Psoas muscle (tissue), 8 donors: ENCODE results near the gene FBLN5. TPM values are rescaled to one million over a fixed set of nuclear protein-coding genes. Genes with fewer than 3 reads are reported as not detected.

Experiments
- ATAC-seq, 4 donors: fragments of 200-7000 bp; cut with Tn5 transposase; one replicate each; pipeline ENCODE4 v1.9.1; 2020; ENCODE audit warnings: moderate library complexity in 3 of 4, mild to moderate bottlenecking in 2 of 4
- DNase-seq, 2 donors: peaks; one replicate each; pipeline ENCODE4 v3.0.0-alpha.2; 2020
- H3K27ac ChIP-seq: fragments of 200-600 bp; one replicate; pipeline ENCODE4 v1.8.0; 2022
- H3K27me3 ChIP-seq, 3 donors: fragments of 200-600 bp in 1 of 3; one replicate each; pipeline versions ENCODE4 v1.6.1 to v1.8.0; 2013 to 2022; ENCODE audit warnings: low read length in 2 of 3, mild to moderate bottlenecking in 2 of 3, moderate library complexity in 1 of 3; ENCODE audit not compliant: insufficient read depth in 3 of 3
- H3K36me3 ChIP-seq, 2 donors: fragments of 200-600 bp in 1 of 2; one replicate each; pipeline versions ENCODE4 v1.6.1 to v1.8.0; 2013 to 2022; ENCODE audit warnings: low read depth in 1 of 2, mild to moderate bottlenecking in 1 of 2, moderate library complexity in 1 of 2; ENCODE audit not compliant: insufficient read depth in 1 of 2
- H3K4me1 ChIP-seq: fragments of 200-600 bp; one replicate; pipeline ENCODE4 v1.8.0; 2022
- H3K4me3 ChIP-seq: fragments of 200-600 bp; one replicate; pipeline ENCODE4 v1.8.0; 2022; ENCODE audit warnings: mild to moderate bottlenecking
- H3K9me3 ChIP-seq: fragments of 200-600 bp; one replicate; pipeline ENCODE4 v1.8.0; 2022
- WGBS, 3 donors: extraction: QIAGEN DNeasy Blood & Tissue Kit; methylation state at CpG; one replicate each; pipeline versions ENCODE4 v1.1.6 to v1.1.7; 2013; 5-methylcytosine and 5-hydroxymethylcytosine counted together
- intact Hi-C, 2 donors: fragments of 100-400 bp; cut with DNase I; formaldehyde crosslinking; loops; one replicate each; pipeline versions ENCODE4 v1.11.0 to v1.14.2; 2022
- polyA plus RNA-seq, 3 donors: library from polyadenylated mRNA; stranded (reverse); fragments of 200-250 nt; gene quantifications; one replicate each; pipeline ENCODE4 v1.2.3, GENCODE V29; 2013
- total RNA-seq, 4 donors: library from RNA; stranded (reverse); fragmentation: NEBNext Ultra II Directional in 2 of 4; extraction: Animal tissue kit (Norgen Biotek cat#: 25700) in 2 of 4; gene quantifications; one replicate each; pipeline versions ENCODE4 v1.2.1 to v1.2.4, GENCODE V29; 2021 to 2023
- TF ChIP-seq, protein P1 (sequence below): fragments of 200-600 bp; IDR thresholded peaks from one replicate; pipeline ENCODE4 v1.8.0; 2022; ENCODE audit warnings: antibody characterized with exemption
- donor health status: healthy with polysubstance abuse.
- donor health status: DM: no; HTN: no; CAD: no; lungs with moderate emphysema.
- donor health status: Bipolar disorder and iron deficiency.
- donor health status: healthy.
- donor health status: DM: yes; HTN: yes; CAD: no.
- donor health status: DM: no; HTN: no; CAD: no.
- donor health status: DM: no; HTN: no; CAD: no.
- donor health status: DM: yes; HTN: yes; CAD: no.

Gene FBLN5
- total and polyA plus RNA-seq, 7 donors = 12.3 to 37.8 (median 16.7) TPM

DNA sequence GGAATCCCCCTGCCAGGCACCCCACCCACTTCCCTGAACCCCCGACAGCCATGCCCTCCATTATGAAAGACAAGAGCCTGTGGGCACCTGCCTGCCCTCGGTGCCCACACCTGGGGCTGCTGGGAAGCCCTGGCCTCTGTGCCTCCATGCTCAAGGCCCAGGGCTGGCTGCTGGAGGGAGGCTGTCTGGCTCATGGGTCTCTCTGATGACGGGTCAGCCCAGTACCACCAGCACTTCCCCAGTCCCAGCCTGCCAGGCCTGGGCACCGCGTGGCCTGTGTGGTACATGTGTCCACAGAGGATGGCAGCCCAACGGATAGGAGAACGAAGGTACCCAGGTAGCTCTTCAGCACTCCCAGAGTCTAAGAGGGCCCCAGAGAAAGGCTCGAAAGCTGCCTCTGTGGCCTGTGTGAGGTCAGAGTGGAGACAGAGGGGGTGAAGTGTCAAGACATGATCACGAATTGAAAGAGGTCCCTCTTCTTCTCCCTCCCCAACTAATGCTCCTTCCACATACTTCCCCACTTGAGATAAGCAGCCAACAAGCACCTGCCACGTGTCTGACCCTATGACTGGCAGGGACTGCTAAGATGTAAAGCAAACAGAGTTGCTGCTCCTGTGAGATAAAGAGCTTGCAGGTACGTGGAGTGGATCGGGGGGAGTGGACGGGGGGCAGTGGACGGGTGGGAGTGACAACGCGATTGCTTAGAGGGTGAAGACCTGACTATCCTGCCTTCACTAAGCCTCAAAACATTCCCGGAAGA lies 21.2 kb downstream of the FBLN5 start:
- H3K4me1 ChIP-seq = no peaks in the 10 kb centered on the region
- H3K9me3 ChIP-seq = no peaks in the 10 kb centered on the region
- intact Hi-C loops = no loop called here
- TF ChIP-seq, protein P1, sequence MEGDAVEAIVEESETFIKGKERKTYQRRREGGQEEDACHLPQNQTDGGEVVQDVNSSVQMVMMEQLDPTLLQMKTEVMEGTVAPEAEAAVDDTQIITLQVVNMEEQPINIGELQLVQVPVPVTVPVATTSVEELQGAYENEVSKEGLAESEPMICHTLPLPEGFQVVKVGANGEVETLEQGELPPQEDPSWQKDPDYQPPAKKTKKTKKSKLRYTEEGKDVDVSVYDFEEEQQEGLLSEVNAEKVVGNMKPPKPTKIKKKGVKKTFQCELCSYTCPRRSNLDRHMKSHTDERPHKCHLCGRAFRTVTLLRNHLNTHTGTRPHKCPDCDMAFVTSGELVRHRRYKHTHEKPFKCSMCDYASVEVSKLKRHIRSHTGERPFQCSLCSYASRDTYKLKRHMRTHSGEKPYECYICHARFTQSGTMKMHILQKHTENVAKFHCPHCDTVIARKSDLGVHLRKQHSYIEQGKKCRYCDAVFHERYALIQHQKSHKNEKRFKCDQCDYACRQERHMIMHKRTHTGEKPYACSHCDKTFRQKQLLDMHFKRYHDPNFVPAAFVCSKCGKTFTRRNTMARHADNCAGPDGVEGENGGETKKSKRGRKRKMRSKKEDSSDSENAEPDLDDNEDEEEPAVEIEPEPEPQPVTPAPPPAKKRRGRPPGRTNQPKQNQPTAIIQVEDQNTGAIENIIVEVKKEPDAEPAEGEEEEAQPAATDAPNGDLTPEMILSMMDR = no peak
- no peak for ATAC-seq
- H3K27ac ChIP-seq = no peak overlapping the region
- DNase-seq = no peak
- H3K36me3 ChIP-seq = no peaks in the 10 kb centered on the region
- WGBS, 3 donors = 83 to 88% (median 86%) methylated on average over 16 to 17 of the region's 17 CpGs
- no peaks in the 10 kb centered on the region for H3K27me3 ChIP-seq
- H3K4me3 ChIP-seq = no peak overlapping the region

DNA sequence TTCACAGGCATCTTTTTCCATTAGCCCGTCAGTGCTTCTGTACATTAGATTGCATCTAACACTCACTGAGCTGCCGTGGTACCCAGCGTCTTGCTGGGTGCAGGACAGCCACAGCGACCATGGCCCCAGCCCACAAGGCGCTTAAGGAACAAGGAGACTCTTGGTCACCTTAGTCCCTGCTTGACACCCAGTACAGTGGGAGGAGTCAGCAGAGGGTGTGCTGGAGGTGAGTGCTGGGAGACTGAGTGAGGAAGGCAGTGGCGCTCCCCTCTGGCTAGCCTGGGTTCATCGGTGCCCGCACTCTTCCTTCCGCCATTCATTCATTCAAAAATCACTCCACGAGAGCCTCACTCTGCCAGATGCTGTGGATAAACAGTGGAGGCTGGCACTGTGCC lies 21.8 kb downstream of the FBLN5 start:
- Histone ChIP-seq H3K4me1 (no peaks in the 10 kb centered on the region), H3K27ac (no peak overlapping the region), H3K36me3 (no peaks in the 10 kb centered on the region), H3K9me3 (no peaks in the 10 kb centered on the region), H3K27me3 (no peaks in the 10 kb centered on the region), H3K4me3 (no peak overlapping the region)
- DNase-seq (no peak), ATAC-seq (no peak)
- intact Hi-C loops = no loop called here
- WGBS, 3 donors = 86 to 91% (median 91%) methylated on average over 10 of the region's 10 CpGs
- TF ChIP-seq, protein P1 = no peak

DNA sequence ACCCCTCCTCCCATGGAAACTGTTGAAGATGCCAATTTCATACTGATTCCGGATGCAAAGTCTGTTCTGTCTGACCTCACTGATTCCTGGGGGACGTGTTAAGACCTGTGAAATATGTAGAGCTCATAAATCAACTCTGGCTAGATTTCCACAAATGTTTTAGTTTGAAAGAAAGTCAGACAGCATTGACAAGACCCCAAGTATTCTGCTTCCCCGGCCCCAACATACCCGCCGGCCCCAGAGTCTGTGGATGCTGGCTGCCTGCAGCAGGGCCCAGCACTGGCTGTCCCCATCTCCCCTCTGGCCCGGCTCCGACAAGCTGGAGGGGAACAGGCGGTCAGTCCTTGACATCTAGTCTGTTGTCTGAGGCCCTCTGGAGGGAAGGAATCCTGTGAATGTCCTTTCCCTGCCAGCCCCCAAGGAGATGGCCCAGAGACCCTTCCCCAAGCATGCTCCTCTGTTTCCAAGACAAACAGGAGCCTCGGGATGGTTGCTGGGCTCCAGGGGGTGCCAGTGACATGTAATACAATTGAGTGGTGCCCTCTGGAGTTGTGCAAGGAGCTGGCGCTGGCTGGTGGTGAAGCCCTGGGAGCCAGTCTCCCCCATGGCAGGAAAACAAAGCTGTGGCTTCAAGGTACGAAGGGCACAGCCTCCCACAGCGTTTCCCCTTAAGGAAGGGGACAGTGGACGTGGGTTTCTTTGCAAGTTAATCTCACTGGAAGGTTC lies 22.3 kb downstream of the FBLN5 start:
- H3K27me3 ChIP-seq = no peaks in the 10 kb centered on the region
- H3K4me3 ChIP-seq = no peak overlapping the region
- WGBS, 3 donors = 29 to 37% (median 35%) methylated on average over 13 of the region's 13 CpGs
- H3K4me1 ChIP-seq = no peaks in the 10 kb centered on the region
- H3K9me3 ChIP-seq = no peaks in the 10 kb centered on the region
- H3K27ac ChIP-seq = no peak overlapping the region
- ATAC-seq = peak in 1 of 4 donors; percentile 27
- DNase-seq = no peak
- TF ChIP-seq, protein P1 = no peak
- intact Hi-C loops = no loop called here
- H3K36me3 ChIP-seq = no peaks in the 10 kb centered on the region

DNA sequence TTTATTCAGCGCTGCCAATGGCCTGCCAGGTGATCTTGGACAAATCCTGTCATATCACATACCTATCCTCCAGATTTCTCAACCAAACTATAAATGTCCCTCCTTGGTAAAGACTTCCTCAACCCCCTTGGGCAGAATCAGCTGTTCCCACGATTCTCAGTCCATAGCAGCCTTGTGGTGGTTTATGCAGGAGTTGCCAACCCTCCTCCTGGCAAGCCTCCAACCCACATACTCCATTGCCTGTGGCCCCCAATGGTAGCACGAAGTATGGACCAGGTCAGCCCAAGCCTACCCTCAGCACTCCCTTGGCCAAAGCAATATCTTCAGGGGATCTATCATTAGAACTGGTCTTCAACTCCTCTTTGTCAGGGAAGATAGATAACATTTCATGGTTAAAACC lies 27.0 kb downstream of the FBLN5 start:
- 63 to 72% (median 65%) methylated on average over 3 of the region's 3 CpGs for WGBS, 3 donors
- TF ChIP-seq, protein P1 = no peak
- H3K4me3 ChIP-seq = no peak overlapping the region
- H3K36me3 ChIP-seq = no peaks in the 10 kb centered on the region
- H3K27ac ChIP-seq = no peak overlapping the region
- DNase-seq = no peak
- ATAC-seq = no peak
- H3K9me3 ChIP-seq = no peaks in the 10 kb centered on the region
- intact Hi-C loops = no loop called here
- no peaks in the 10 kb centered on the region for H3K27me3 ChIP-seq
- no peaks in the 10 kb centered on the region for H3K4me1 ChIP-seq
